Testis (tissue), 2 donors: ENCODE results near the gene KLF7.

Experiments
- POLR2A ChIP-seq: fragments of 450-650 bp; IDR thresholded peaks from one replicate; pipeline ENCODE4 v1.6.1; 2017; ENCODE audit warnings: antibody characterized with exemption, mild to moderate bottlenecking, moderate library complexity
- TF ChIP-seq, protein P1 (sequence below), 3 experiments: fragments of 450-650 bp in 2 of 3; fragments of 200-600 bp in 1 of 3; sonication (generic) in 1 of 3; IDR thresholded peaks; one replicate each; pipeline ENCODE4 v1.5.1; 2016 to 2019; ENCODE audit warnings: antibody characterized with exemption in 3 of 3, mild to moderate bottlenecking in 2 of 3, moderate library complexity in 1 of 3

DNA sequence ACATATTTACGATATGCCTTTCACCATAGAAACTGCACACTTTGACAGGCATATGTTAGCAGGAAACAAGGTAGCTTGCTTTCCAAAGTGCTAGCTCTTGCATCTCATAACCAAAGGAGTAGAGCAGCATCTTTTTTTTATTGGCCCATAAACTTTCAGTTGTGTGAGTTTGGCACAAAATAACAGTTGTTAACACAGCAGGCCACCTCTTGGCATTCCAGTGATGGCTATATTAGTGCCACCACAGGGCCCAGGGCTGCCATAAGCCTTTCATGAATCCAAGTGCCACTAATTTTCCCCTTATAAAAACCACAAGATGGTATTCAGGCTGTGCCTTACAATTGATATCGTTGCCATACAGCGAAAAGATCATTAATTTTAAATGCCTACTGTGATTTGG lies 40.3 kb upstream of the KLF7 start:
- TF ChIP-seq, protein P1, sequence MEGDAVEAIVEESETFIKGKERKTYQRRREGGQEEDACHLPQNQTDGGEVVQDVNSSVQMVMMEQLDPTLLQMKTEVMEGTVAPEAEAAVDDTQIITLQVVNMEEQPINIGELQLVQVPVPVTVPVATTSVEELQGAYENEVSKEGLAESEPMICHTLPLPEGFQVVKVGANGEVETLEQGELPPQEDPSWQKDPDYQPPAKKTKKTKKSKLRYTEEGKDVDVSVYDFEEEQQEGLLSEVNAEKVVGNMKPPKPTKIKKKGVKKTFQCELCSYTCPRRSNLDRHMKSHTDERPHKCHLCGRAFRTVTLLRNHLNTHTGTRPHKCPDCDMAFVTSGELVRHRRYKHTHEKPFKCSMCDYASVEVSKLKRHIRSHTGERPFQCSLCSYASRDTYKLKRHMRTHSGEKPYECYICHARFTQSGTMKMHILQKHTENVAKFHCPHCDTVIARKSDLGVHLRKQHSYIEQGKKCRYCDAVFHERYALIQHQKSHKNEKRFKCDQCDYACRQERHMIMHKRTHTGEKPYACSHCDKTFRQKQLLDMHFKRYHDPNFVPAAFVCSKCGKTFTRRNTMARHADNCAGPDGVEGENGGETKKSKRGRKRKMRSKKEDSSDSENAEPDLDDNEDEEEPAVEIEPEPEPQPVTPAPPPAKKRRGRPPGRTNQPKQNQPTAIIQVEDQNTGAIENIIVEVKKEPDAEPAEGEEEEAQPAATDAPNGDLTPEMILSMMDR (IDR thresholded peaks at IDR 0.05): no peak
- no peak for TF ChIP-seq POLR2A
